Ishikawa (cell line): ENCODE measurements around the gene PGK2.

Experiments used
- EGR1 ChIP-seq: IDR thresholded peaks from 2 replicates; pipeline ENCODE4 v1.6.1; 2012
- EP300 ChIP-seq: IDR thresholded peaks from 2 replicates; pipeline ENCODE4 v1.6.1; 2012; ENCODE audit warnings: borderline replicate concordance
- FOXM1 ChIP-seq: IDR thresholded peaks from 2 replicates; pipeline ENCODE4 v1.6.1; 2012; ENCODE audit warnings: low read depth, borderline replicate concordance
- MAX ChIP-seq: IDR thresholded peaks from 2 replicates; pipeline ENCODE4 v1.6.1; 2012
- RAD21 ChIP-seq: IDR thresholded peaks from 2 replicates; pipeline ENCODE4 v1.6.1; 2012; ENCODE audit warnings: low read depth
- YY1 ChIP-seq: IDR thresholded peaks from 2 replicates; pipeline ENCODE4 v1.6.1; 2012; ENCODE audit warnings: low read depth

- TF ChIP-seq EGR1, result no peak
- no peak for TF ChIP-seq EP300
- no peak for TF ChIP-seq FOXM1
- TF ChIP-seq MAX, result no peak
- no peak for TF ChIP-seq RAD21
- no peak for TF ChIP-seq YY1
Observed at GRCh38 chr6:49782293-49782692, 4.8 kb downstream of the PGK2 start.
